Body of pancreas (tissue), 4 donors: ENCODE data around the gene RBM10. TPM values are rescaled to one million over a fixed set of nuclear protein-coding genes. Genes with fewer than 3 reads are reported as not detected.

Source experiments
- ATAC-seq: fragments of 150-250 bp; one replicate; pipeline ENCODE4 v1.9.1; 2016
- DNase-seq, 4 donors: peaks; one replicate each; pipeline ENCODE4 v3.0.0-alpha.2; 2019
- H3K27ac ChIP-seq, 4 donors: fragments of 200-600 bp; sonication (generic); 1 replicate in 3 of 4; 2 replicates in 1 of 4; pipeline versions ENCODE4 v1.5.1 to v1.6.1; 2016 to 2019; ENCODE audit warnings: mild to moderate bottlenecking in 1 of 4, mixed read lengths in 1 of 4, moderate library complexity in 1 of 4
- H3K27me3 ChIP-seq, 2 donors: fragments of 200-600 bp; sonication (generic); one replicate each; pipeline ENCODE4 v1.6.0; 2016; ENCODE audit warnings: mild to moderate bottlenecking in 1 of 2
- H3K36me3 ChIP-seq, 2 donors: fragments of 200-600 bp; sonication (generic); replicated peaks in 1 of 2; 2 replicates each; pipeline ENCODE4 v1.5.1; 2016; ENCODE audit warnings: low read depth in 2 of 2; ENCODE audit not compliant: insufficient read depth in 1 of 2
- H3K4me1 ChIP-seq: fragments of 200-600 bp; sonication (generic); one replicate; pipeline ENCODE4 v1.6.0; 2016
- H3K4me3 ChIP-seq, 2 donors: fragments of 200-600 bp; sonication (generic); 1 replicate in 1 of 2; 2 replicates in 1 of 2; pipeline ENCODE4 v1.5.1; 2016 to 2019
- H3K9me3 ChIP-seq, 3 donors: fragments of 200-600 bp; sonication (generic); 1 replicate in 2 of 3; 2 replicates in 1 of 3; pipeline ENCODE4 v1.5.1; 2016
- POLR2A ChIP-seq, 3 donors: fragments of 450-650 bp; IDR thresholded peaks; one replicate each; pipeline ENCODE4 v1.6.1; 2016; ENCODE audit warnings: antibody characterized with exemption in 3 of 3, mild to moderate bottlenecking in 2 of 3
- WGBS, 2 donors: methylation state at CpG; one replicate each; pipeline ENCODE4 v1.1.5; 2017; 5-methylcytosine and 5-hydroxymethylcytosine counted together
- intact Hi-C: fragments of 100-400 bp; cut with DNase I; formaldehyde crosslinking; loops from one replicate; pipeline ENCODE4 v1.15.1; 2023
- total RNA-seq, 2 donors: library from RNA; depleted of rRNA; stranded (reverse); fragments of >200 nt; gene quantifications; one replicate each; pipeline ENCODE4 v1.1.0, GENCODE V29; 2016
- TF ChIP-seq, protein P1 (sequence below), 7 experiments: fragments of 450-650 bp in 4 of 7; fragments of 200-600 bp in 3 of 7; sonication (generic) in 3 of 7; IDR thresholded peaks; one replicate each; pipeline ENCODE4 v1.5.1; 2016 to 2019; ENCODE audit warnings: antibody characterized with exemption in 7 of 7

Gene RBM10
- total RNA-seq, 2 donors from 2014 or later = 16.1 to 29.0 TPM

DNA sequence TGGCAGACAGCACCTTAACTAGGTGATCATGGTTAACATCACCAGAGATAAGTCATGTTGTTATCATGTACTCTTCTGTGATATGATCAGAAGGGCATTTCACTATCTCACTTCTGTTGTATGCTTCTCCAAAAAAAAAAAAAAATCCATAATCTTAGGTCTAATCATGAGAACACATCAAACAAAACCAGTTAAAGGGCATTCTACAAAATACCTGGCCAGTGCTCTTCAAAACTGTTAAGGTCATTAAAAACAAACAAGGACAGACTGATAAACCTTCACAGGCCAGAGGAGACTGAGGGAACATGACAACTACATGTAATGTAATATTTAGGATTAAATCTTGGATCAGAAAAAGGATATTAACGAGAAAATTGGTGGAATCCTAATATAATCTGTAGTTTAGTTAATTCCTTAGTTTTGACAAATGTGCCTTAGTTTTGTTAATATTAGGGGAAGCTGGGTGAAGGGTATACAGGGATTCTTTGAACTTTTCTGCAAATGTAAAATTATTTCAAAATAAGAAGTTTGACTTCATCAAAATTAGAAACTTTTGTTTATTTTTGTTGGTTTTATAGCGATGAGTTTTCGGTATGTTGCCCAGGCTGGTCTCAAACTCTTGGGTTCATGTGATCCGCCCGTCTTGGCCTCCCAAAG is 18.0 kb downstream of the RBM10 start:
- no peak for DNase-seq
- Histone ChIP-seq H3K27ac (no peak overlapping the region), H3K4me1 (no peaks in the 10 kb centered on the region), H3K4me3 (no peak overlapping the region), H3K36me3 (no peaks in the 10 kb centered on the region), H3K9me3 (no peaks in the 10 kb centered on the region), H3K27me3 (no peaks in the 10 kb centered on the region)
- intact Hi-C loops = no loop called here
- WGBS, 2 donors = 96 to 99% methylated on average over 5 of the region's 5 CpGs
- TF ChIP-seq, protein P1, sequence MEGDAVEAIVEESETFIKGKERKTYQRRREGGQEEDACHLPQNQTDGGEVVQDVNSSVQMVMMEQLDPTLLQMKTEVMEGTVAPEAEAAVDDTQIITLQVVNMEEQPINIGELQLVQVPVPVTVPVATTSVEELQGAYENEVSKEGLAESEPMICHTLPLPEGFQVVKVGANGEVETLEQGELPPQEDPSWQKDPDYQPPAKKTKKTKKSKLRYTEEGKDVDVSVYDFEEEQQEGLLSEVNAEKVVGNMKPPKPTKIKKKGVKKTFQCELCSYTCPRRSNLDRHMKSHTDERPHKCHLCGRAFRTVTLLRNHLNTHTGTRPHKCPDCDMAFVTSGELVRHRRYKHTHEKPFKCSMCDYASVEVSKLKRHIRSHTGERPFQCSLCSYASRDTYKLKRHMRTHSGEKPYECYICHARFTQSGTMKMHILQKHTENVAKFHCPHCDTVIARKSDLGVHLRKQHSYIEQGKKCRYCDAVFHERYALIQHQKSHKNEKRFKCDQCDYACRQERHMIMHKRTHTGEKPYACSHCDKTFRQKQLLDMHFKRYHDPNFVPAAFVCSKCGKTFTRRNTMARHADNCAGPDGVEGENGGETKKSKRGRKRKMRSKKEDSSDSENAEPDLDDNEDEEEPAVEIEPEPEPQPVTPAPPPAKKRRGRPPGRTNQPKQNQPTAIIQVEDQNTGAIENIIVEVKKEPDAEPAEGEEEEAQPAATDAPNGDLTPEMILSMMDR (IDR thresholded peaks at IDR 0.05) = no peak
- no peak for TF ChIP-seq POLR2A (IDR thresholded peaks at IDR 0.05)
- ATAC-seq = no peak

DNA sequence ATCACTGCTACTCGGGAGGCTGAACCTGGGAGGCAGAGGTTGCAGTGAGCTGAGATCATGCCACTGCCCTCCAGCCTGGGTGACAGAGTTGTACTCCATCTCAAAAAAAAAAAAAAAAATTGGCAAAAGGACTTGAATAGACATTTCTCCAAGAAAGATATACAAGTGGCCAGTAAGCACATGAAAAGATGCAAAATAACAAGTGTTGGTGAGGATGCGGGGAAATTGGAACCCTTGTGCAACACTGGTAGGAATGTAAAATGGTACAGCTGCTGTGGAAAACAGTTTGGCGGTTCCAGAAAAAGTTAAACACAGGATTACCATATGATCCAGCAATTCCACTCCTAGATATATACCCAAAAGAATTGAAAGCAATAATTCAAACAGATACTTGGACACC is 19.4 kb downstream of the RBM10 start:
- no peak for TF ChIP-seq POLR2A (IDR thresholded peaks at IDR 0.05)
- TF ChIP-seq, protein P1 (IDR thresholded peaks at IDR 0.05) = no peak
- Histone ChIP-seq H3K27me3 (no peaks in the 10 kb centered on the region), H3K4me1 (no peaks in the 10 kb centered on the region), H3K27ac (no peak overlapping the region), H3K4me3 (no peak overlapping the region), H3K9me3 (no peaks in the 10 kb centered on the region), H3K36me3 (peaks cover 0 to 1% of the 10 kb centered on the region in 2 donors)
- ATAC-seq (no peak), DNase-seq (no peak)
- WGBS, 2 donors = 95 to 100% methylated on average over 3 of the region's 3 CpGs
- intact Hi-C loops = no loop called here

DNA sequence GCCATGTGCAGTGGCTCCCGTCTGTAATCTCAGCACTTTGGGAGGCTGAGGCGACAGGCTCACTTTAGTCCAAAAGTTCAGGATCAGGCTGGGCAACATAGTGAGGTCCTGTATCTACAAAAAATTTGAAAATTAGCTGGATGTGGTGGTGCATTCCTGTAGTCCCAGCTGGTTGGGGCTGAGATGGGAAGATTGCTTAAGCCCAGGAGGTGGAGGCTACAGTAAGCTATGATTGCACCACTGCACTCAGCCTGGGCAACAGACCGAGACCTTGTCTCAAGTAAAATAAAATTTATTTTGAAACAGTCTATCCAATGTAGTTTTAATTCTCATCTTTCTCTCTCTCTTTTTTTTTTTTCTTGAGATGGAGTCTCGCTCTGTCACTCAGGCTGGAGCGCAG is 21.1 kb downstream of the RBM10 start:
- Histone ChIP-seq H3K27me3 (no peaks in the 10 kb centered on the region), H3K9me3 (no peaks in the 10 kb centered on the region), H3K4me3 (no peak overlapping the region), H3K4me1 (no peaks in the 10 kb centered on the region), H3K36me3 (peaks cover 0 to 2% of the 10 kb centered on the region in 2 donors), H3K27ac (no peak overlapping the region)
- ATAC-seq = no peak
- 92 to 95% methylated on average over 5 of the region's 5 CpGs for WGBS, 2 donors
- intact Hi-C loops = no loop called here
- TF ChIP-seq POLR2A (IDR thresholded peaks at IDR 0.05) = no peak
- TF ChIP-seq, protein P1 (IDR thresholded peaks at IDR 0.05) = no peak
- no peak for DNase-seq

DNA sequence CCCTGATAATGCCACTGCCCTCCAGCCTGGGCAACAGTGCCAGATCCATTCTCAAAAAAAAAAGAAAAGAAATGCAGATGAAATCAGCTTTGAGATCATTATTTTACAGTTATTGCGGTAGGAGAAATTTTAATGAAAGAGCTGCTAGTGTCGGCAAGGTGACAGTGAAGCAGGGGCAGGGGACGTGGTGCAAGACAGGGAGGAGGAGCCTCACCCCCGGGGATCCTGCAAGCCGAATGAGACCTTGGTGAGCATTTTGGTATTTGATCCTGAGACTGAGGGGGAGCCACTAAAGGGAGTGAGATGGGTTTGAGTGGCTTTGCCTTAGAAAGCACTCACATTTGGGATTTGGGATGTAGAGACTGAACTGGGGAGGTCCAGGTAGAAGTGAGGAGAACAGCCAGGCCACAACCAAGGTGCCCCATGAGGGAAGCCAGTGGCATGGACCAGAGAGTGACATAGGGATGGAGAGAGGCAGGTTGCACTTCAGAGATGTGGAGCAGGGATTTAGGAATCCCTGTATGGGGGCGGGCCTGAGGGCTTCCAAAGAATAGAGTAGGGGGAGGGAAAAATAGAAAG is 23.6 kb downstream of the RBM10 start:
- Histone ChIP-seq H3K36me3 (peaks cover 0 to 2% of the 10 kb centered on the region in 2 donors), H3K4me1 (no peaks in the 10 kb centered on the region), H3K27ac (no peak overlapping the region), H3K4me3 (no peak overlapping the region), H3K27me3 (no peaks in the 10 kb centered on the region), H3K9me3 (no peaks in the 10 kb centered on the region)
- WGBS, 2 donors = 90 to 91% methylated on average over 5 to 6 of the region's 6 CpGs
- ATAC-seq (no peak), DNase-seq (no peak)
- intact Hi-C loops = no loop called here
- TF ChIP-seq POLR2A (IDR thresholded peaks at IDR 0.05) = no peak
- TF ChIP-seq, protein P1 (IDR thresholded peaks at IDR 0.05) = no peak

DNA sequence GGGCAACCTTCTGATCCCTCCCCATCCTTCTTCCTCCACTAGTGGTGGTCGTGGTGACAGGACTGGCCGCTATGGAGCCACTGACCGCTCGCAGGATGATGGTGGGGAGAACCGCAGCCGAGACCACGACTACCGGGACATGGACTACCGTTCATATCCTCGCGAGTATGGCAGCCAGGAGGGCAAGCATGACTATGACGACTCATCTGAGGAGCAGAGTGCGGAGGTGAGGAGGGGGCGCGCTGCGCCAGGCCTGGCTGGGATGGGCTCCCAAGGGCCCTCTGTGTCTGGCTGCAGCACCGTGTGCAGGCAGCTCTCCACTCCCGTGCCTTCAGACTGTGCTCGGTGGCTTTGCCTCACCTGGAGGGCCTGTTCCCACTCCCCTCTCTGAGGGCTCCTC is 24.3 kb downstream of the RBM10 start:
- no peak for TF ChIP-seq POLR2A (IDR thresholded peaks at IDR 0.05)
- TF ChIP-seq, protein P1 (IDR thresholded peaks at IDR 0.05) = no peak
- H3K9me3 ChIP-seq = no peaks in the 10 kb centered on the region
- peaks cover 0 to 2% of the 10 kb centered on the region in 2 donors for H3K36me3 ChIP-seq
- 94% methylated on average over 14 of the region's 19 CpGs; no CpG with 5 or more reads in 1 of the 2 donors for WGBS, 2 donors
- DNase-seq (no peak), ATAC-seq (no peak)
- H3K4me3 ChIP-seq = no peak overlapping the region
- H3K27me3 ChIP-seq = no peaks in the 10 kb centered on the region
- intact Hi-C loops = no loop called here
- no peaks in the 10 kb centered on the region for H3K4me1 ChIP-seq
- H3K27ac ChIP-seq = no peak overlapping the region
